GM12891 (cell line): ENCODE data around the gene INO80B.

Experiments used
- POLR2A ChIP-seq: IDR thresholded peaks from 2 replicates; pipeline ENCODE4 v1.6.1; 2011; ENCODE audit warnings: low read depth, low read length, control low read depth
- POLR2AphosphoS5 ChIP-seq: IDR thresholded peaks from 2 replicates; pipeline ENCODE4 v1.6.1; 2011; ENCODE audit warnings: low read depth, low read length, control low read depth
- POU2F2 ChIP-seq: IDR thresholded peaks from 2 replicates; pipeline ENCODE4 v1.6.1; 2011; ENCODE audit warnings: low read depth, mild to moderate bottlenecking, control low read depth, low read length, moderate library complexity
- SPI1 ChIP-seq: IDR thresholded peaks from 2 replicates; pipeline ENCODE4 v1.6.1; 2011; ENCODE audit warnings: low read depth, low read length, control low read depth
- TAF1 ChIP-seq: IDR thresholded peaks from 2 replicates; pipeline ENCODE4 v1.6.1; 2011; ENCODE audit warnings: low read depth, low read length, control low read depth

DNA sequence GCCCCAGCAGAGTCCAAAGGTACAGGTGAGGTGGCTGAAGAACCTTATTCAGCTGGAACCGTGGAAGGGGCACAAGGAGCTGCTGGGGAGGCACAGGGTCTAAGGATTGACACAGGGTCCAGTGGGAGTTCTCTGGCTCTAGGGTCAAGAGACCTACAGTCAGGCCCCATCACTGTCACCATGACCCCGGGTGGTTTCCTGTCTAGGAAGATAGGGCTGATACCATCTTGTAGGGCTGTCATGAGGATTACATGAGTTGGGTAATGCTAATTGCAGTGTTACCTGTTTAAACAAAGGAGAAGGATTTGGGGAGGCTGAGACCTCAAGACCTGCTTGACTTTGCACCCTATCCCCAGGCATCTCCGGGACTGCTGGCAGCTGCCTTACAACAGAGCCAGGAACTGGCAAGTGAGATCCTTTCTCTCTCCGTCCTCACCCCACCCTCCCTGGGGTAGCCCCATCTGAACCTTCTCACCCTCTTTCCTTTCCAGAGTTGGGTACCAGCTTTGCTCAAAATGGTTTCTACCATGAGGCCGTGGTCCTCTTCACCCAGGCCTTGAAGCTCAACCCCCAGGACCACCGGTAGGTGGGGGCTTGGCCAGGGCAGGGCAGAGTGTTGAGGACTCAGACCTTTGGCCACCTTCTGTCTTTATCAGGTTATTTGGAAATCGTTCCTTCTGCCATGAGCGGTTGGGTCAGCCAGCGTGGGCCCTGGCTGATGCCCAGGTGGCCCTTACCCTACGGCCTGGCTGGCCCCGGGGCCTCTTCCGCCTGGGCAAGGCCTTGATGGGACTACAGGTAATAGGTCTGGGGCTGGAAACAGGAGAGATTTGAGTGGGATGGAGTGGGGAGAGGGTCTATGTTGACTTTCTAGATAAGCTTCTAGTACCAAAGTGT is 37.0 kb downstream of the INO80B start:
- no peak for TF ChIP-seq TAF1
- TF ChIP-seq SPI1, result no peak
- no peak for TF ChIP-seq POU2F2
- TF ChIP-seq POLR2A, result no peak
- TF ChIP-seq POLR2AphosphoS5, result no peak
